K562 (cell line): ENCODE measurements around the gene PGM5. TPM values are rescaled to one million over a fixed set of nuclear protein-coding genes. Genes with fewer than 3 reads are reported as not detected.

ENCODE experiments used
- ATAC-seq: fragments of 200-7000 bp; cut with Tn5 transposase; 3 replicates; pipeline ENCODE4 v1.9.1; 2020; ENCODE audit warnings: moderate library complexity
- BruUV-seq: library from RNA; stranded (reverse); fragments of 400-500 nt; replicated peaks from 2 replicates; lab custom pipeline; 2021; lab: Mats Ljungman, UMichigan
- CTCF ChIA-PET: fragments of 300-600 bp; formaldehyde crosslinking; extraction: SDS; loops from one replicate; lab custom pipeline; 2021; ENCODE audit warnings: low intra/inter-chr PET ratio; lab: Yijun Ruan, JAX
- POLR2A ChIA-PET: fragments of 300-600, 350-650 bp; sonication (Branson Sonifier 250); formaldehyde crosslinking; extraction: SDS; loops from one replicate; lab custom pipeline; 2021; ENCODE audit warnings: antibody characterized with exemption, inconsistent platforms; lab: Yijun Ruan, JAX
- DNase-seq, 4 experiments: peaks; one replicate each; pipeline versions ENCODE4 v3.0.0 to v3.0.0-alpha.2; 2011 to 2018; ENCODE audit warnings: low spot score in 3 of 4, mixed read lengths in 3 of 4; ENCODE audit errors: extremely low read depth in 1 of 4
- FAIRE-seq: peaks from 2 replicates; lab custom pipeline; 2011; peaks lifted over from hg19 to GRCh38; lab: Jason Lieb, UNC
- H2AFZ ChIP-seq: 2 replicates; pipeline ENCODE4 v1.6.0; 2011; ENCODE audit warnings: low read depth, low read length, control low read depth, inconsistent platforms
- H3K27ac ChIP-seq: fragments of 200-600 bp; 3 replicates; pipeline ENCODE4 v1.8.0; 2011; ENCODE audit warnings: low read depth, mild to moderate bottlenecking, control low read depth, inconsistent platforms, low read length, moderate library complexity, mixed read lengths; ENCODE audit errors: extremely low read depth
- H3K27me3 ChIP-seq, 2 experiments: fragments of 300-600 bp in 1 of 2; 2 replicates in 1 of 2; 3 replicates in 1 of 2; pipeline versions ENCODE4 v1.6.0 to v1.8.0; 2011; ENCODE audit warnings: inconsistent platforms in 2 of 2, low read length in 2 of 2, mild to moderate bottlenecking in 1 of 2, mixed read lengths in 1 of 2, moderate library complexity in 1 of 2; ENCODE audit not compliant: control insufficient read depth in 2 of 2, insufficient read depth in 2 of 2
- H3K36me3 ChIP-seq: fragments of 300-600 bp; 3 replicates; pipeline ENCODE4 v1.8.0; 2011; ENCODE audit warnings: mild to moderate bottlenecking, low read length, inconsistent platforms; ENCODE audit not compliant: control insufficient read depth, insufficient read depth
- H3K4me1 ChIP-seq, 2 experiments: fragments of 200-600 bp in 1 of 2; replicated peaks in 1 of 2; 2 replicates in 1 of 2; 3 replicates in 1 of 2; pipeline versions ENCODE4 v1.5.1 to v1.8.0; 2011; ENCODE audit warnings: inconsistent platforms in 2 of 2, low read length in 2 of 2, mild to moderate bottlenecking in 1 of 2, mixed read lengths in 1 of 2, moderate library complexity in 1 of 2; ENCODE audit not compliant: control insufficient read depth in 2 of 2, insufficient read depth in 2 of 2
- H3K4me2 ChIP-seq: 2 replicates; pipeline ENCODE4 v1.6.1; 2011; ENCODE audit warnings: low read length, control low read depth, inconsistent platforms, mixed read lengths; ENCODE audit not compliant: insufficient read depth
- H3K4me3 ChIP-seq: fragments of 200-600 bp; sonication (generic), shearing (Covaris generic); 2 replicates; pipeline ENCODE4 v1.5.1; 2016; ENCODE audit warnings: control low read depth, inconsistent platforms
- H3K79me2 ChIP-seq: fragments of 200-600 bp; 3 replicates; pipeline ENCODE4 v1.8.0; 2011; ENCODE audit warnings: low read length, inconsistent platforms; ENCODE audit not compliant: control insufficient read depth, insufficient read depth
- H3K9ac ChIP-seq, 2 experiments: 2 replicates each; pipeline versions ENCODE4 v1.6.0 to v1.6.1; 2011; ENCODE audit warnings: low read depth in 2 of 2, low read length in 2 of 2, control low read depth in 1 of 2, inconsistent platforms in 1 of 2, mild to moderate bottlenecking in 1 of 2, mixed read lengths in 1 of 2; ENCODE audit not compliant: insufficient read depth in 1 of 2
- H3K9me1 ChIP-seq: one replicate; pipeline ENCODE4 v1.6.0; 2011; ENCODE audit warnings: inconsistent platforms, mild to moderate bottlenecking, low read length, moderate library complexity; ENCODE audit not compliant: control insufficient read depth, insufficient read depth
- H3K9me3 ChIP-seq: replicated peaks from 2 replicates; pipeline ENCODE4 v1.5.1; 2011; ENCODE audit warnings: low read depth, low read length, inconsistent platforms; ENCODE audit not compliant: control insufficient read depth, insufficient read depth
- H4K20me1 ChIP-seq: replicated peaks from 2 replicates; pipeline ENCODE4 v1.6.1; 2011; ENCODE audit warnings: low read length, inconsistent platforms, mixed read lengths; ENCODE audit not compliant: control insufficient read depth, insufficient read depth
- BRCA1 ChIP-seq, 2 experiments: fragments of 450-650 bp in 1 of 2; sonication (generic) in 1 of 2; formaldehyde crosslinking in 1 of 2; IDR thresholded peaks; 2 replicates each; pipeline versions ENCODE4 v1.5.0 to v1.6.1; 2017 to 2020; ENCODE audit warnings: mild to moderate bottlenecking in 1 of 2, missing genetic modification reagents in 1 of 2
- DEAF1 ChIP-seq: fragments of 450-650 bp; formaldehyde crosslinking; IDR thresholded peaks from 2 replicates; pipeline ENCODE4 v1.4.0; 2020; ENCODE audit warnings: mild to moderate bottlenecking, moderate library complexity
- FOXK1 ChIP-seq: sonication (generic); formaldehyde crosslinking; IDR thresholded peaks from 2 replicates; pipeline ENCODE4 v1.8.0; 2022; ENCODE audit warnings: missing genetic modification reagents, mild to moderate bottlenecking, borderline replicate concordance
- HNRNPLL ChIP-seq: fragments of 200-400 bp; formaldehyde crosslinking; IDR thresholded peaks from 2 replicates; pipeline ENCODE4 v1.6.1; 2017; ENCODE audit warnings: low read length, low read depth, mild to moderate bottlenecking; ENCODE audit not compliant: poor library complexity, severe bottlenecking
- MCM2 ChIP-seq: fragments of 450-650 bp; IDR thresholded peaks from 2 replicates; pipeline ENCODE4 v1.6.1; 2017; ENCODE audit warnings: low read depth, mild to moderate bottlenecking
- POLR2AphosphoS2 ChIP-seq: IDR thresholded peaks from 2 replicates; pipeline ENCODE4 v1.6.1; 2012; ENCODE audit warnings: low read length, improper control_type of control experiment
- SMARCA5 ChIP-seq: fragments of 450-650 bp; IDR thresholded peaks from 2 replicates; pipeline ENCODE4 v1.6.1; 2016
- ZBTB49 ChIP-seq: sonication (generic); formaldehyde crosslinking; IDR thresholded peaks from 2 replicates; pipeline ENCODE4 v1.8.0; 2022; ENCODE audit warnings: missing genetic modification reagents, mild to moderate bottlenecking, borderline replicate concordance
- ZBTB9 ChIP-seq: fragments of 450-650 bp; formaldehyde crosslinking; IDR thresholded peaks from 2 replicates; pipeline ENCODE4 v1.4.0; 2020; ENCODE audit warnings: mild to moderate bottlenecking, moderate library complexity
- ZNF324 ChIP-seq: fragments of 250-450 bp; sonication (Bioruptor Pico); IDR thresholded peaks from 2 replicates; pipeline ENCODE4 v1.4.0; 2020; ENCODE audit warnings: mild to moderate bottlenecking
- ZNF395 ChIP-seq: fragments of 200-800 bp; sonication (Bioruptor generic); IDR thresholded peaks from 2 replicates; pipeline ENCODE4 v1.6.1; 2017; ENCODE audit warnings: missing genetic modification characterization, missing compliant biosample characterization
- ZNF589 ChIP-seq: fragments of 200-800 bp; sonication (Bioruptor generic); IDR thresholded peaks from 2 replicates; pipeline ENCODE4 v1.6.1; 2016; ENCODE audit warnings: low read depth, missing genetic modification characterization, missing compliant biosample characterization
- WGBS: fragments of 100-300 bp; shearing (Covaris generic); methylation state at CpG from one replicate; pipeline ENCODE4 v1.1.6; 2016; ENCODE audit warnings: low coverage, mixed read lengths; ENCODE audit not compliant: insufficient coverage; ENCODE audit errors: missing lambda C conversion rate; 5-methylcytosine and 5-hydroxymethylcytosine counted together
- in situ Hi-C: fragments of 300-500 bp; cut with MboI; formaldehyde crosslinking; loops from 4 replicates; pipeline ENCODE4 v1.15.0; 2018; ENCODE audit warnings: inconsistent platforms, mixed read lengths
- intact Hi-C: fragments of 100-400 bp; cut with micrococcal nuclease; formaldehyde crosslinking; loops from 2 replicates; pipeline ENCODE4 v1.14.2; 2022
- polyA plus RNA-seq, 8 experiments: library from polyadenylated mRNA; depleted of rRNA in 4 of 8; stranded (reverse) in 5 of 8; unstranded in 3 of 8; fragments of >200 nt; fragmentation: Nextera tagmentation in 2 of 8; fragmentation: Illumina TruSeq in 1 of 8; extraction: Ambion mirVana in 2 of 8; extraction: Trizol in 1 of 8; gene quantifications; 2 replicates each; pipeline versions ENCODE4 v1.2.1 to v1.2.3, GENCODE V29; 2011 to 2014; ENCODE audit warnings: inconsistent platforms in 1 of 8, missing spikeins in 1 of 8
- total RNA-seq, 7 experiments: library from RNA; depleted of rRNA in 6 of 7; stranded (reverse); fragments of >200 nt in 6 of 7; fragmentation: Illumina TruSeq in 2 of 7; extraction: Trizol in 2 of 7; gene quantifications; 2 replicates each; pipeline versions ENCODE4 v1.2.1 to v1.2.3, GENCODE V29; 2011 to 2021; ENCODE audit warnings: low replicate concordance in 1 of 7

The PGM5 gene
- total and polyA plus RNA-seq, 9 of the 15 experiments (the other 6 are each of a cell fraction or from before 2014, with no cell fraction given) = 0.03 to 0.24 (median 0.15) TPM; not detected in 1

GRCh38 chr9:68454579-68455334 lies 98.3 kb downstream of the PGM5 start:
- Histone ChIP-seq H3K9me1 (no peaks in the 10 kb centered on the region), H3K9ac (no peak overlapping the region), H3K36me3 (no peaks in the 10 kb centered on the region), H3K27ac (no peak overlapping the region), H3K4me1 (no peaks in the 10 kb centered on the region), H3K4me2 (no peak overlapping the region), H4K20me1 (no peaks in the 10 kb centered on the region), H3K79me2 (no peaks in the 10 kb centered on the region), H2AFZ (no peak overlapping the region), H3K27me3 (peaks cover 0 to 6% of the 10 kb centered on the region in 2 experiments; a peak in 3 of 5 replicates), H3K9me3 (no peaks in the 10 kb centered on the region), H3K4me3 (no peak overlapping the region)
- intact Hi-C loops = no loop called here
- under 1% methylated on average over 12 of the region's 13 CpGs for WGBS
- FAIRE-seq = no peak
- ATAC-seq = no peak
- BruUV-seq = no TSS peak
- in situ Hi-C loops = no loop called here
- CTCF ChIA-PET = no interaction called here
- no peak for DNase-seq
- POLR2A ChIA-PET = no interaction called here
- TF ChIP-seq FOXK1 (CRISPR knock-in tag) (no peak), DEAF1 (CRISPR knock-in tag) (no peak), ZNF324 (CRISPR knock-in tag) (no peak), ZNF589 (no peak), ZBTB9 (CRISPR knock-in tag) (no peak), BRCA1 (IDR thresholded peaks at IDR 0.05) (no peak), BRCA1 (CRISPR knock-in tag; IDR thresholded peaks at IDR 0.05) (no peak), ZBTB49 (CRISPR knock-in tag) (no peak), HNRNPLL (no peak), SMARCA5 (no peak), MCM2 (no peak), POLR2AphosphoS2 (no peak), ZNF395 (CRISPR knock-in tag) (no peak)
